SK-N-SH (cell line): Measurements from ENCODE around the gene ABLIM2. TPM values are rescaled to one million over a fixed set of nuclear protein-coding genes. Genes with fewer than 3 reads are reported as not detected.

ENCODE experiments used
- CTCF ChIA-PET: fragments of 300-600, 350-600 bp; formaldehyde crosslinking; extraction: SDS; loops from one replicate; lab custom pipeline; 2021; lab: Yijun Ruan, JAX
- POLR2A ChIA-PET: fragments of 350-600 bp; sonication (Branson Sonifier 250); formaldehyde crosslinking; extraction: SDS; loops from one replicate; lab custom pipeline; 2020; ENCODE audit warnings: antibody characterized with exemption, inconsistent platforms; lab: Yijun Ruan, JAX
- DNase-seq: peaks from one replicate; pipeline ENCODE4 v3.0.0; 2012
- H2AFZ ChIP-seq: fragments of 200-600 bp; sonication (generic); 2 replicates; pipeline ENCODE4 v1.8.1; 2016; ENCODE audit warnings: antibody characterized with exemption, mild to moderate bottlenecking, low read depth
- H3F3A ChIP-seq: fragments of 200-600 bp; sonication (generic); replicated peaks from 2 replicates; pipeline ENCODE3; 2016; ENCODE audit warnings: antibody characterized with exemption, mild to moderate bottlenecking; ENCODE audit not compliant: insufficient read depth
- H3K27ac ChIP-seq, 2 experiments: fragments of 200-500 bp in 1 of 2; fragments of 200-600 bp in 1 of 2; sonication (Bioruptor generic) in 1 of 2; sonication (generic), shearing (Covaris generic) in 1 of 2; 2 replicates each; pipeline versions ENCODE4 v1.5.1 to v1.6.1; 2014 to 2016; ENCODE audit warnings: low read depth in 2 of 2, inconsistent platforms in 1 of 2, low read length in 1 of 2, mild to moderate bottlenecking in 1 of 2, mixed read lengths in 1 of 2
- H3K27me3 ChIP-seq: fragments of 200-600 bp; sonication (generic), shearing (Covaris generic); 2 replicates; pipeline ENCODE4 v1.6.1; 2016; ENCODE audit warnings: mixed run types; ENCODE audit not compliant: insufficient read depth
- H3K36me3 ChIP-seq, 2 experiments: fragments of 200-500 bp in 1 of 2; fragments of 200-600 bp in 1 of 2; sonication (Bioruptor generic) in 1 of 2; sonication (generic) in 1 of 2; replicated peaks in 1 of 2; 2 replicates each; pipeline versions ENCODE3 to v1.5.1; 2014 to 2016; ENCODE audit warnings: low read length in 1 of 2, mild to moderate bottlenecking in 1 of 2; ENCODE audit not compliant: insufficient read depth in 2 of 2, control insufficient read depth in 1 of 2
- H3K4me1 ChIP-seq, 2 experiments: fragments of 200-500 bp in 1 of 2; fragments of 200-600 bp in 1 of 2; sonication (Bioruptor generic) in 1 of 2; sonication (generic), shearing (Covaris generic) in 1 of 2; 2 replicates each; pipeline versions ENCODE4 v1.5.1 to v1.6.1; 2014 to 2016; ENCODE audit warnings: low read depth in 1 of 2, low read length in 1 of 2, mixed run types in 1 of 2; ENCODE audit not compliant: insufficient read depth in 2 of 2, control insufficient read depth in 1 of 2
- H3K4me2 ChIP-seq: fragments of 200-600 bp; sonication (generic), shearing (Covaris generic); 2 replicates; pipeline ENCODE4 v1.6.1; 2017; ENCODE audit warnings: mixed run types
- H3K4me3 ChIP-seq, 2 experiments: fragments of 200-500 bp in 1 of 2; fragments of 200-600 bp in 1 of 2; sonication (Bioruptor generic) in 1 of 2; sonication (generic), shearing (Covaris generic) in 1 of 2; 2 replicates each; pipeline versions ENCODE4 v1.5.1 to v1.8.1; 2014 to 2016; ENCODE audit warnings: low read depth in 2 of 2, inconsistent platforms in 1 of 2, low read length in 1 of 2, mild to moderate bottlenecking in 1 of 2, mixed read lengths in 1 of 2, moderate library complexity in 1 of 2
- H3K79me2 ChIP-seq: fragments of 200-600 bp; sonication (generic); 2 replicates; pipeline ENCODE4 v1.8.1; 2017; ENCODE audit warnings: mild to moderate bottlenecking; ENCODE audit not compliant: insufficient read depth
- H3K9ac ChIP-seq: fragments of 200-600 bp; sonication (generic); 2 replicates; pipeline ENCODE4 v1.6.1; 2017; ENCODE audit warnings: mixed run types
- H3K9me2 ChIP-seq: fragments of 200-600 bp; sonication (generic); 2 replicates; pipeline ENCODE4 v1.6.1; 2017; ENCODE audit warnings: mixed run types
- H3K9me3 ChIP-seq: fragments of 200-600 bp; sonication (generic); 2 replicates; pipeline ENCODE4 v1.6.1; 2017; ENCODE audit warnings: mixed run types, mild to moderate bottlenecking, moderate library complexity
- H4K20me1 ChIP-seq: fragments of 200-600 bp; sonication (generic); 2 replicates; pipeline ENCODE4 v1.6.1; 2017; ENCODE audit warnings: mild to moderate bottlenecking, mixed run types; ENCODE audit not compliant: insufficient read depth
- FOSL2 ChIP-seq: IDR thresholded peaks from 2 replicates; pipeline ENCODE4 v1.4.0; 2012; ENCODE audit warnings: low read depth, mild to moderate bottlenecking, moderate library complexity, borderline replicate concordance
- GABPA ChIP-seq: IDR thresholded peaks from 2 replicates; pipeline ENCODE4 v1.4.0; 2012; ENCODE audit warnings: low read depth, mild to moderate bottlenecking
- NFIC ChIP-seq: IDR thresholded peaks from 2 replicates; pipeline ENCODE4 v1.4.0; 2012; ENCODE audit warnings: borderline replicate concordance
- NRF1 ChIP-seq: IDR thresholded peaks from 2 replicates; pipeline ENCODE4 v1.6.1; 2012; ENCODE audit warnings: low read depth, mild to moderate bottlenecking, low read length
- RCOR1 ChIP-seq: fragments of 150-350 bp; IDR thresholded peaks from 2 replicates; pipeline ENCODE4 v1.6.1; 2017; ENCODE audit warnings: antibody characterized with exemption, low read length
- REST ChIP-seq: IDR thresholded peaks from 2 replicates; pipeline ENCODE4 v1.6.1; 2012; ENCODE audit warnings: mild to moderate bottlenecking, low read depth, low read length, moderate library complexity
- TEAD4 ChIP-seq: IDR thresholded peaks from 2 replicates; pipeline ENCODE4 v1.4.0; 2012; ENCODE audit warnings: mild to moderate bottlenecking, borderline replicate concordance; ENCODE audit not compliant: insufficient read depth
- USF1 ChIP-seq: IDR thresholded peaks from 2 replicates; pipeline ENCODE4 v1.4.0; 2012; ENCODE audit warnings: low read depth, borderline replicate concordance
- USF2 ChIP-seq: fragments of 150-350 bp; IDR thresholded peaks from 2 replicates; pipeline ENCODE4 v1.6.1; 2017; ENCODE audit warnings: antibody characterized with exemption, low read length, low read depth, borderline replicate concordance
- WGBS: methylation state at CpG from one replicate; pipeline ENCODE4 v1.1.6; 2017; ENCODE audit warnings: low lambda C conversion rate; 5-methylcytosine and 5-hydroxymethylcytosine counted together
- polyA plus RNA-seq, 3 experiments: library from polyadenylated mRNA; depleted of rRNA; stranded (reverse); fragments of >200 nt; gene quantifications; 2 replicates each; pipeline ENCODE4 v1.2.3, GENCODE V29; 2012

The ABLIM2 gene
- polyA plus RNA-seq, 1 of the 3 experiments (the other 2 are of a cell fraction): 0.53 TPM

GRCh38 chr4:8155660-8156421 lies 2.8 kb downstream of the ABLIM2 start:
- peaks cover 0 to 31% of the 10 kb centered on the region in 2 experiments; a peak in 1 of 4 replicates for H3K4me1 ChIP-seq
- ChIA-PET POLR2A (interaction anchor here (0.5 kb wide), 1 partner anchor 237 kb away, joined by 6 read pairs; no protein-coding TSS in a partner anchor), CTCF (interaction anchor here (1.4 to 5.0 kb wide), 2 partner anchors 20 to 33 kb away, joined by 3 to 26 read pairs; no protein-coding TSS in a partner anchor)
- no peak overlapping the region for H3K9ac ChIP-seq
- TF ChIP-seq USF1 (no peak), GABPA (no peak), TEAD4 (no peak), NRF1 (no peak), NFIC (no peak), FOSL2 (no peak), RCOR1 (no peak)
- 86% methylated on average over 11 of the region's 14 CpGs for whole genome bisulfite sequencing
- H3K9me2 ChIP-seq: no peaks in the 10 kb centered on the region
- H3F3A ChIP-seq: no peaks in the 10 kb centered on the region
- peaks cover 20% of the 10 kb centered on the region for H3K27me3 ChIP-seq
- no peaks in the 10 kb centered on the region for H3K36me3 ChIP-seq
- no peak overlapping the region for H3K4me3 ChIP-seq
- H3K27ac ChIP-seq: no peak overlapping the region
- no peak overlapping the region for H2AFZ ChIP-seq
- no peak overlapping the region for H3K4me2 ChIP-seq
- no peak for DNase-seq
- H3K79me2 ChIP-seq: no peaks in the 10 kb centered on the region
- no peaks in the 10 kb centered on the region for H3K9me3 ChIP-seq
- no peaks in the 10 kb centered on the region for H4K20me1 ChIP-seq

GRCh38 chr4:8155048-8155447 lies 3.6 kb downstream of the ABLIM2 start:
- Histone ChIP-seq H3F3A (no peaks in the 10 kb centered on the region), H3K4me3 (no peak overlapping the region), H3K27ac (no peak overlapping the region), H3K9ac (no peak overlapping the region), H3K79me2 (no peaks in the 10 kb centered on the region), H3K36me3 (no peaks in the 10 kb centered on the region), H3K4me1 (peaks cover 0 to 31% of the 10 kb centered on the region in 2 experiments; a peak in 1 of 4 replicates), H2AFZ (no peak overlapping the region), H3K27me3 (peaks cover 20% of the 10 kb centered on the region), H4K20me1 (no peaks in the 10 kb centered on the region), H3K9me2 (no peaks in the 10 kb centered on the region), H3K4me2 (no peak overlapping the region), H3K9me3 (no peaks in the 10 kb centered on the region)
- ChIA-PET POLR2A (no interaction called here), CTCF (interaction anchor here (0.9 kb wide), 1 partner anchor 22 kb away, joined by 3 read pairs; no protein-coding TSS in a partner anchor)
- WGBS: 55% methylated on average over 6 of the region's 6 CpGs
- no peak for TF ChIP-seq USF2
- no peak for DNase-seq

- POLR2A ChIA-PET: no interaction called here
- H3K27me3 ChIP-seq: peaks cover 20% of the 10 kb centered on the region
- no peak overlapping the region for H2AFZ ChIP-seq
- TF ChIP-seq USF1: no peak
- TF ChIP-seq USF2: no peak
- TF ChIP-seq REST: no peak
These were observed 5.2 kb downstream of the ABLIM2 start for GRCh38 chr4:8153441-8153840.

More at GRCh38 chr4:8153441-8153840, 5.2 kb downstream of the ABLIM2 start:
- H3K4me2 ChIP-seq: no peak overlapping the region
- CTCF ChIA-PET: interaction anchor here (0.6 to 1.3 kb wide), 2 partner anchors 8 to 15 kb away, joined by 3 to 4 read pairs; no protein-coding TSS in a partner anchor
- H3K27ac ChIP-seq: no peak overlapping the region
- H3K9me3 ChIP-seq: no peaks in the 10 kb centered on the region
- H3K4me3 ChIP-seq: no peak overlapping the region
- no peaks in the 10 kb centered on the region for H3K36me3 ChIP-seq
- WGBS: 31% methylated on average over 7 of the region's 10 CpGs
- no peaks in the 10 kb centered on the region for H4K20me1 ChIP-seq
- no peak for DNase-seq
- no peak overlapping the region for H3K9ac ChIP-seq
- no peaks in the 10 kb centered on the region for H3F3A ChIP-seq
- no peaks in the 10 kb centered on the region for H3K9me2 ChIP-seq
- H3K4me1 ChIP-seq: peaks cover 0 to 24% of the 10 kb centered on the region in 2 experiments; a peak in 1 of 4 replicates
- H3K79me2 ChIP-seq: no peaks in the 10 kb centered on the region
